Activated T-helper 1 cell treated with anti-CD3 and anti-CD28 coated beads, Interleukin-12 subunit alpha, Interleukin-12 subunit beta, Interleukin-2, Interleukin-4 antibody, amounts not matched to agents 30 ng/mL and 10 ng/mL and 1 ng/mL, durations not matched to agents 14 hours and 24 hours and 36 hours (primary cell): ENCODE measurements around the gene C4orf36. TPM values are rescaled to one million over a fixed set of nuclear protein-coding genes. Genes with fewer than 3 reads are reported as not detected.

Experiments
- DNase-seq: peaks from one replicate; pipeline ENCODE4 v3.0.0; 2021; ENCODE audit warnings: low spot score
- H3K27ac Mint-ChIP-seq: one replicate; pipeline ENCODE4 v1.8.0; 2021; ENCODE audit warnings: mild to moderate bottlenecking, mixed read lengths
- H3K27me3 Mint-ChIP-seq: one replicate; pipeline ENCODE4 v1.8.0; 2022; ENCODE audit warnings: mild to moderate bottlenecking, moderate library complexity, mixed read lengths; ENCODE audit not compliant: insufficient read depth
- H3K36me3 Mint-ChIP-seq: one replicate; pipeline ENCODE4 v1.8.0; 2021; ENCODE audit warnings: low read depth, mixed read lengths
- H3K4me1 Mint-ChIP-seq: one replicate; pipeline ENCODE4 v1.8.0; 2021; ENCODE audit warnings: low read depth, mixed read lengths
- H3K4me3 Mint-ChIP-seq: one replicate; pipeline ENCODE4 v1.8.0; 2021; ENCODE audit warnings: mild to moderate bottlenecking, moderate library complexity, mixed read lengths
- H3K9me3 Mint-ChIP-seq: one replicate; pipeline ENCODE4 v1.8.0; 2021; ENCODE audit warnings: mixed read lengths
- intact Hi-C: fragments of 100-400 bp; cut with micrococcal nuclease; formaldehyde crosslinking; loops from one replicate; pipeline ENCODE4 v1.15.1; 2024
- total RNA-seq: library from RNA; stranded (reverse); gene quantifications from 2 replicates; pipeline ENCODE4 v1.2.3, GENCODE V29; 2022

The C4orf36 gene
- total RNA-seq, 1 donor from 2014 or later, result not detected

DNA sequence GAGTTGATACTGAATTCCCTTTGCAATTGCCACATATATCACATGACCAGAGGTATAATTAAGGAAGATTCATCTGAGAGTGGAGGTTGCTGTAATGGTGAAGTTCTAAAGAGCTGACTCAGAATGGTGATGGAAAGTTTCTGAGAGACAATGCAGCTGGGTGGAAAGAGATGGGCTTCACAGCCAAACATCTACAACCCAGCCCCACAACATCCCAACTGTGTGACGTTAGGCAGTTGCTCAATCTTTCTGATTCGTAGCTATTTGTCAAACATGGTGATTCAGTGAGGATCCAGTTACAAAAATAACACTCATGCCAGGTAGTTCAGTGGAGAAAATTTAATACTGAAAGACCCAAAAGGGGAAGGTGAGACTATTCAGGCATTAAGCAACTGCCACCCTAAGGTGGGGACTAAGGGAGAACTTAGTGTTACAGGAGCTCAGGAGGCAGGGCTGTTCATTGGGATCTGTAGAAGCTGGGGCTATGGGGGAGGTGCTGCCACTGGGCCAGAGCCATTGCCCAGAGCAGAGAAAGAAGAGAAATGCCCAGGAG, 35.7 kb upstream of the C4orf36 start:
- intact Hi-C loops, result no loop called here
- Mint-ChIP-seq H3K27me3 (no peaks in the 10 kb centered on the region), H3K9me3 (no peaks in the 10 kb centered on the region), H3K4me3 (no peak overlapping the region), H3K36me3 (no peaks in the 10 kb centered on the region), H3K27ac (peak overlapping the region; percentile 81), H3K4me1 (peaks cover 15% of the 10 kb centered on the region)
- DNase-seq, result no peak

DNA sequence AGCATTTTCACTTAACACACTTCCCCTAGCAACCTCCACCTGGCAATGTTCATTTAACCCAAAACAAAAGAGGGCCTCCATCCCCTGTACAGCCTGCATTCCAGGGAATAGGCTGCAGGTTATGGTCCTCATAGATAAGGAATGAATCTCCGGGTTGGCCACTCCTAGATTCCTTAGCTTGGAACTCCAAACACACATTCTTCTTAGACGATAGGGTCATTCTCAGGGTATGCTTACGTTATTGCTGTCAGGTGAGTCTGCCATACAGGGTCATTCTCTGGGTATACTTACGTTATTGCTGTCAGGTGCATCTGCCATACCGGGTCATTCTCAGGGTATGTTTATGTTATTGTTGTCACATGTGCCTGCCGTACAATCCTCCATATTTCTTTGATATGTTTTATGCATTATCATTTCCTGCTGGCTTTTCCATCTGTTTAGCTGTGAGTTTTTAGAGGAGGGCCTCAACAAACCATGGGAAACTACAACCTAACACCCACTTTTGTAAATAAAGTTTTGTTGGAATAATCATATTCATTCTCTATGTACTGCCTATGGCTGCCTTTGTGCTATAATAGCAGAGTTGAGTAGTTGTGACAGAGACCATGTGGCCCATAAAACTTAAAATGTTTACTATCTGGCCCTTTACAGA, 34.3 kb upstream of the C4orf36 start:
- no peaks in the 10 kb centered on the region for H3K36me3 Mint-ChIP-seq
- DNase-seq, result no peak
- peaks cover 20% of the 10 kb centered on the region for H3K4me1 Mint-ChIP-seq
- intact Hi-C loops, result no loop called here
- no peaks in the 10 kb centered on the region for H3K9me3 Mint-ChIP-seq
- H3K27ac Mint-ChIP-seq, result no peak overlapping the region
- H3K27me3 Mint-ChIP-seq, result no peaks in the 10 kb centered on the region
- H3K4me3 Mint-ChIP-seq, result no peak overlapping the region

DNA sequence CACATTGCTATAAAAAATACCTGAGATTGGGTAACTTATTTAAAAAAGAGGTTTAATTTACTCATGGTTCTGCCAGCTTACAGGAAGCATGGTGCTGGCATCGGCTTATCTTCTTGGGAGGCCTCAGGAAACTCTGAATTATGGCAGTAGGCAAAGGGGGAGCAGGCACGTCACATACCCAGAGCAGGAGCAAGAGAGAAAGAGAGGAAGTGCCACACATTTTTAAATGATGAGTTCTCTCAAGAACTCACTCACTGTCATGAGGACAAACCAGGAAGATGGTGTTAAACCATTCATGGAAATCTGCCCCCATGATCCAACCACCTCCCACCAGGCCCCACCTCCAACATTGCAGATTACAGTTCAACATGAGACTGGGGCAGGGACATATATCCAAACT, 32.6 kb upstream of the C4orf36 start:
- Mint-ChIP-seq H3K9me3 (no peaks in the 10 kb centered on the region), H3K36me3 (no peaks in the 10 kb centered on the region), H3K27ac (no peak overlapping the region), H3K27me3 (no peaks in the 10 kb centered on the region), H3K4me3 (no peak overlapping the region), H3K4me1 (peaks cover 20% of the 10 kb centered on the region)
- intact Hi-C loops, result no loop called here
- no peak for DNase-seq

DNA sequence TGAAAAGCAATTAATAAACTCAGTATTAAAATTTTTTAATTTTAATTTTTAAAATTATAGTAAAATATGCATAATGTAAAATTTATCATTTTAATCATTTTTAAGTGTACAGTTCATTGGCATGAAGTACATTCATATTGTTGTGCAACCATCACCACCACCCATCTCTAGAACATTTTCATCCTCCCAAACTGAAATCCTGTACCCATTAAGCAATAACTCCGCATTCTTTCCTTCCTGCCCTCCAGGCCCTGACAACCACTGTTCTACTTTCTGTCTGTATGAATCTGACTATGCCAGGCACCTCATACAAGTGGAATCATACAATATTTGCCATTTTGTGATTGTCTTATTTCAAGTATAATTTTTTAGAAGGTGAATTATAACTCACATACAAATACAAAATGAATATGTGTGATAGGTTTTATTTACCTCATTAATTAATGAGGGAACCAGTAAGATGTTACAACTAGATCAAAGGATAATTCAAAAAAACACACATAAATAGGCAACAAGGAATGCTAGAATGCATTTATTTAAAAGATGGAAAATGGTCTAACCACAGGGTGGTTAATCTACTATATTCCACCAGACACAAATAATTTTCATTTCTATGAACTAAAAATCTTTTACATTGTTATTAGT, 29.5 kb upstream of the C4orf36 start:
- Mint-ChIP-seq H3K27ac (no peak overlapping the region), H3K36me3 (no peaks in the 10 kb centered on the region), H3K27me3 (no peaks in the 10 kb centered on the region), H3K4me3 (no peak overlapping the region), H3K9me3 (no peaks in the 10 kb centered on the region), H3K4me1 (peaks cover 5% of the 10 kb centered on the region)
- no peak for DNase-seq
- intact Hi-C loops, result loop anchor here (1.0 to 2.0 kb wide), 4 partner anchors 86 to 314 kb away; no protein-coding TSS in a partner anchor

DNA sequence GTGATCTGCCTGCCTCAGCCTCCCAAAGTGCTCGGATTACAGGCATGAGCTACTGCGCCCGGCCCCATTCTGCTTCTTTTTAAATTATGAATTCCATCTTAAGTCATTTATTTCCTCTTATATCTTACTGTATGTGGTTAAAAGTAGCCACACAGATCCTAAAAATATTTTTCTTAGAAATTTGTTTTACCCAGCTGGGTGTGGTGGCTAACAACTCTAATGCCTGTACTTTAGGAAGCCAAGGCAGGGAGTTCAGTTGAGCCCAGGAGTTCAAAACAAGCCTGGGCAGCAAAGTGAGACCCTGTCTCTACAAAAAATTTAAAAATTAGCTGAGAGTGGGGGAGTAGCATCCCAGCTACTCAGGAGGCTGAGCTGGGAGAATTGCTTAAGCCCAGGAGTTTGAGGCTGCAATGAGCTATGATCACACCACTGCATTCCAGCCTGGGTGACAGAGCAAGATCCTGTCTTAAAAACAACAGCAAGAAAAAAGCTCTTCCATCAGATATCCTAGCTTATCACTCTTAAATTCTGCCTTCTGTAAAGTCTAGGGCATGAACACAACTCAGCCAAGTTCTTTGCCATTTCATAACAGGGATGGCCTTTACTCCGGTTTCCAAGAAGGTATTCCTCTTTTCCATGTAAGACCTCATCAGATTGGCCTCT, 27.5 kb upstream of the C4orf36 start:
- no peaks in the 10 kb centered on the region for H3K36me3 Mint-ChIP-seq
- H3K4me1 Mint-ChIP-seq, result peaks cover 5% of the 10 kb centered on the region
- DNase-seq, result no peak
- H3K9me3 Mint-ChIP-seq, result no peaks in the 10 kb centered on the region
- H3K27ac Mint-ChIP-seq, result no peak overlapping the region
- H3K27me3 Mint-ChIP-seq, result no peaks in the 10 kb centered on the region
- intact Hi-C loops, result no loop called here
- no peak overlapping the region for H3K4me3 Mint-ChIP-seq

DNA sequence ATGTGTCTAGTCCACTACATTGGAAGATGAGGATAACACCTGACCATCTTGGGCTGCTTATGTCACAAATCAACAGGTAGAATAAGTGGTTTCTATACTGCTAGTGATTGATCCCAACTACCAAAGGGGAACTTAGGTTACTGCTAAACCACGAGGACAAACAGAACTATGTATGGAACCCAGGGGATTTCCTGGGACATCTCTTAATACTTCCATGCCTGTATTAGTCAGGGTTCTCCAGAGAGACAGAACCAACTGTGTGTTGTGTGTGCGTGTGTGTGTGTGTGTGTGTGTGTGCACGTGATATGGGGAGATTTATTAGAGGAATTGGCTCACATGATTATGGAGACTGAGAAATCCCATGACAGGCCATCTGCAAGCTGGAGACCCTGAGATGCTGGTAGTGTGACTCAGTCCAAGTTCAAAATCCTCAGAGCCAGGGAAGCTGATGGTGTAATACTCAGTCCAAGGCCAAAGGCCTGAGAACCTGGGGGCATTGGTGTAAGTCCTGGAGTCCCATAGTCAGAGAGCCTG, 26.4 kb upstream of the C4orf36 start:
- intact Hi-C loops, result no loop called here
- DNase-seq, result no peak
- no peak overlapping the region for H3K27ac Mint-ChIP-seq
- H3K4me3 Mint-ChIP-seq, result no peak overlapping the region
- no peaks in the 10 kb centered on the region for H3K27me3 Mint-ChIP-seq
- H3K9me3 Mint-ChIP-seq, result no peaks in the 10 kb centered on the region
- peaks cover 5% of the 10 kb centered on the region for H3K4me1 Mint-ChIP-seq
- H3K36me3 Mint-ChIP-seq, result no peaks in the 10 kb centered on the region

DNA sequence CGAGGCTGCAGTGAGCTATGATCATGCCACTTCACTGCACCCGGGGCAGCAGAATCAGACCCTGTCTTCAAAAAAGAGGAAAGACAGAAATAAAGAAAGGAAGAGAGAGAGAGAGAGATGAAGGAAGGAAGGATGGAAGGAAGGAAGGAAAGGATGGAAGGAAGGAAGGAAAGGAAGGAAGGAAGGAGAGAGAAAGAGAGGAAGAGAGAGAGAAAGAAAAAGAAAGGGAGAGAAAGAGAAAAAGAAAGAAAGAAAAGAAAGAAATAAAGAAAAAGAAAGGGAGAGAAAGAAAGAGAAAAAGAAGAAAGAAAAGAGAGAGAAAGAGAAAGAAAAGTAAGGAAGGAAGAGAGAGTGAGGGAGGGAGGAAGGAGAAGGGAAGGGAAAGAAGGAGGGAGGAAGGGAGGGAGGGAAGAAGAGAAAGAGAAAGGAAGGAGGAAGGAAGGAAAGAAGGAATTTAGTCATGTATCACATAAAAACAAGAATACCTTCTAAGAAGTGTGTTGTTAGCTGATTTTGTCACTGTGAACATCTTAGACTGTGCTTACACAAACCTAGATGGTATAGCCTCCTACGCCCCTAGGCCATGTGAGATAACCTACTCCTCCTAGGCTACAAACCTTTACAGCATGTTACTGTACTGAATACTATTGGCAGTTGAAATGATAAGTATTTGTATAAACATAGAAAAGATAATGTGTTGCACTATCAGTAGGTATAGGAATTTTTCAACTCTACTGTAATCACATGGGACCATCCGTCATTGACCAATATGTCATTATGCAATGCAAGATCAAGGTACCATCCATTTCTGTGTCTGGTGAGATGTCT, 25.2 kb upstream of the C4orf36 start:
- H3K27ac Mint-ChIP-seq, result no peak overlapping the region
- H3K4me1 Mint-ChIP-seq, result peaks cover 2% of the 10 kb centered on the region
- no peak for DNase-seq
- H3K36me3 Mint-ChIP-seq, result no peaks in the 10 kb centered on the region
- intact Hi-C loops, result no loop called here
- no peaks in the 10 kb centered on the region for H3K9me3 Mint-ChIP-seq
- no peak overlapping the region for H3K4me3 Mint-ChIP-seq
- peaks cover under 1% of the 10 kb centered on the region for H3K27me3 Mint-ChIP-seq

DNA sequence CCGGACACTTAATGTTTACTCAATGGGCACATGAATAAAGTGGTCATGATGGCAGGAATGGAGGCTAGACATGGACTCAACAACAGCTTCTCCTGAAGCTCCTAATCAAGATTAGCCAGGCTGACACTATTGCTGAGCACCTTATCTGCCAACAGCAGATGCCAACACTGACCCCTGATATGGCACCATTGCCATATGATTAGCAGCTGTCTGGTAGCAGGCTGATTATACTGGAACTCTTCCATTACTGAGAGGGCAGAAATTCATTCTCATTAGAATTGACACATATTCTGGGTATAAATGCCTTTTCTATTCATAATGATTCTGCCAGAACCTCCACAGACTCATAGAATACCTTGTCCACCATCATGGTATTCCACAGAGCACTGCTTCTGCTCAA, 24.2 kb upstream of the C4orf36 start:
- peaks cover 2% of the 10 kb centered on the region for H3K27me3 Mint-ChIP-seq
- no peaks in the 10 kb centered on the region for H3K36me3 Mint-ChIP-seq
- no peaks in the 10 kb centered on the region for H3K4me1 Mint-ChIP-seq
- DNase-seq, result no peak
- H3K4me3 Mint-ChIP-seq, result no peak overlapping the region
- H3K27ac Mint-ChIP-seq, result no peak overlapping the region
- H3K9me3 Mint-ChIP-seq, result no peaks in the 10 kb centered on the region
- intact Hi-C loops, result no loop called here

DNA sequence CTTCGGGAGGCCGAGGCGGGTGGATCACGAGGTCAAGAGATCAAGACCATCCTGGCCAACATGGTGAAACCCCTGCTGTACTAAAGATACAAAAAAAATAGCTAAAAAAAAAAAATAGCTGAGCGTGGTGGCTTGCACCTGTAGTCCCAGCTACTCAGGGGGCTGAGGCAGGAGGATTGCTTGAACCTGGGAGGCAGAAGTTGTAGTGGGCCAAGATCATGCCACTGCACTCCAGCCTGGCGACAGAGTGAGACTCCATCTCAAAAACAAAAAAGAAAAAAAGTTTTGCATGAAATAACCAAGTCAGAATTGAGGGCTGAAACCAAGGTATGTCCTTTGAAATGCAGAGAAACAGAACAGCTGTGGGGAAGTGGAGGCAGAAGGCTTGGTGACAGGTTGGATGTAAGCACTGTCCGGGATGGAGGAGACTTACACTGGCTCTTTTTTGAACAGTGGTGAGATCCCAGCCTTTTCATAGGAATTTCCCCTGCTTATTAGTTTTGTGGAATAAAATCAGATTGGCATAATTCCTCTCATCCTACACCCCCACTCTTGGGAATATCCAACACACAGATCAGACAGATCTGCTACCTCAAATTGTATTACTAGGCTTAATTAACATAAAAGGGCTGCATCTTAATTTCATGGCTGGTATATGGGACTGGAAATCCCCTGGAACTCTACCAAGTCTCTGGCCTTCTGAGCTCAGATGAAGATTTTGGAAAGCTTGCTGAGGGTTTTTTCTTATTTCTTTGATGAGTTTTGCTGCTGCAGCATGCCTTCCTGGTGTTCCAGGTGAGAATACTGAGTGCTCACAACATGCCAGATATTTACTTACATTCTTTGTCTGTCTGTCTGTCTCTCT, 18.8 kb upstream of the C4orf36 start:
- no peak overlapping the region for H3K27ac Mint-ChIP-seq
- no peak for DNase-seq
- no peak overlapping the region for H3K4me3 Mint-ChIP-seq
- peaks cover 13% of the 10 kb centered on the region for H3K4me1 Mint-ChIP-seq
- H3K9me3 Mint-ChIP-seq, result no peaks in the 10 kb centered on the region
- H3K36me3 Mint-ChIP-seq, result peaks cover 2% of the 10 kb centered on the region
- intact Hi-C loops, result no loop called here
- peaks cover 2% of the 10 kb centered on the region for H3K27me3 Mint-ChIP-seq

DNA sequence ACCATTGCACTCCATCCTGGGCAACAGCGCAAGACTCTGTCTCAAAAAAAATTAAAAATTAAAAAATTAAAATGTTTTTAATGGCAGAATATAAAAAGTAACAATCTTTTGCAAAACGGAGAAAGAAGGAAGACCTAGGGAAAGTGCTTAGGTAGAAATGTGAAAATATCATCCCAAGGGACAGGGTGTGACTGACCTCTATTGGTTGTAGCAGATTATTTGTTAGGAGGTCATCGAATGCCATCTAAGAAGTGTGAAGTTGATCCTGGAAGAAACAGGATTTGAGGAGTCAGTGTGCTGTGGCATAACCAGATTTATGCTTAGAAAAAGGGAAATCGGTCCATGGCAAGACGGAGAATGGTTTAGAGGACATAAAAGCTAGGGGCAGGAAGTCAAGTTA, 18.1 kb upstream of the C4orf36 start:
- Mint-ChIP-seq H3K27me3 (peaks cover 2% of the 10 kb centered on the region), H3K27ac (no peak overlapping the region), H3K36me3 (peaks cover 2% of the 10 kb centered on the region), H3K4me1 (peaks cover 13% of the 10 kb centered on the region), H3K9me3 (no peaks in the 10 kb centered on the region), H3K4me3 (no peak overlapping the region)
- no peak for DNase-seq
- intact Hi-C loops, result no loop called here

DNA sequence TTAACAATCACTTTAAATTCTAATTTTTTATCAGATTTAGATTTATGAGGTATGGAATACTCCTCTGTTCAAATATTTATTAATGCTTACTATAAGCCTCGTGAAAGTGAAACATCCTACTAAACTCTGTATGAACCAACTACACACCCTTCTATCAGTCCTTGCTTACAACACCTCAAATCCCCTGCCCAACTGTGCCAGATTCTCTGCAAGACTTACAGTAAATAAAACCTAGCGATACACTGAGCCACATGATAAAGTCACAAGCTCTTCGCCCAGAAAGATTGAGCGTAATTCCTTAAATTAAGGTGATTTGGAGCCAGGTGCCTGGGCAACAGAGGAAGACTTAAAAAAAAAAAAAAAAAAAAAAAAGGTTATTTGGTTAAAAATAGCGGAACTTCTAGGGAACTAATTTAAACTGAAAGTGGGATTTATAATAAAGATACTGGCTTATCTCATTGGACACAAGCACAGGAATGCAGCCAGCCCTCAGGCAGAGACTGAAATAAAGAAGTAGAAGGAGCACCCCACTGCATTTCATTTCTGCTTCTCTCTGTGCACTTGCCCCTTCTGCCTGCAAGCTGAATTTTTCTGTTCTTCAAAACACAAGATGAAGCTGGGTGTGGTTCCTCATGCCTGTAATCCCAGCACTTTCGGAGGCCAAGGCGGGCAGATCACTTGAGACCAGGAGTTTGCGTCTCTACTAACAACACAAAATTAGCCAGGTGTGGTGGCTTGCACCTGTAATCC, 17.5 kb upstream of the C4orf36 start:
- peaks cover 2% of the 10 kb centered on the region for H3K36me3 Mint-ChIP-seq
- intact Hi-C loops, result no loop called here
- no peaks in the 10 kb centered on the region for H3K9me3 Mint-ChIP-seq
- H3K4me1 Mint-ChIP-seq, result peaks cover 13% of the 10 kb centered on the region
- no peak overlapping the region for H3K4me3 Mint-ChIP-seq
- DNase-seq, result no peak
- H3K27ac Mint-ChIP-seq, result no peak overlapping the region
- peaks cover 2% of the 10 kb centered on the region for H3K27me3 Mint-ChIP-seq
